ENCODE measurements around the gene PYDC2. TPM values are rescaled to one million over a fixed set of nuclear protein-coding genes. Genes with fewer than 3 reads are reported as not detected.

PYDC2 gene
- polyA plus RNA-seq, 1 of the 3 experiments (the other 2 are of a cell fraction) = not detected

- H3K9ac ChIP-seq = no peak overlapping the region
- no peaks in the 10 kb centered on the region for H3K4me1 ChIP-seq (ENCODE audit: control insufficient read depth in 1 of 2, insufficient read depth in 2 of 2, low read depth in 1 of 2, low read length in 1 of 2)
- H3K4me3 ChIP-seq (ENCODE audit: low read depth in 2 of 2, low read length in 1 of 2) = no peak overlapping the region
- no peaks in the 10 kb centered on the region for H3K9me3 ChIP-seq
- no peaks in the 10 kb centered on the region for H3K79me2 ChIP-seq (ENCODE audit: insufficient read depth)
- CTCF ChIA-PET = interaction anchor here (0.6 kb wide), 1 partner anchor 49 kb away, joined by 3 read pairs; no protein-coding TSS in a partner anchor
- 49% methylated on average over 4 of the region's 4 CpGs for WGBS (ENCODE audit: low lambda C conversion rate)
- POLR2A ChIA-PET = no interaction called here
- TF ChIP-seq POLR2AphosphoS5 (IDR thresholded peaks at IDR 0.05; ENCODE audit: low read depth, low read length) (no peak), NFIC (IDR thresholded peaks at IDR 0.05; ENCODE audit: borderline replicate concordance) (no peak), GATA2 (CRISPR knock-in tag; IDR thresholded peaks at IDR 0.05) (no peak)
- TF ChIP-seq, protein P1, sequence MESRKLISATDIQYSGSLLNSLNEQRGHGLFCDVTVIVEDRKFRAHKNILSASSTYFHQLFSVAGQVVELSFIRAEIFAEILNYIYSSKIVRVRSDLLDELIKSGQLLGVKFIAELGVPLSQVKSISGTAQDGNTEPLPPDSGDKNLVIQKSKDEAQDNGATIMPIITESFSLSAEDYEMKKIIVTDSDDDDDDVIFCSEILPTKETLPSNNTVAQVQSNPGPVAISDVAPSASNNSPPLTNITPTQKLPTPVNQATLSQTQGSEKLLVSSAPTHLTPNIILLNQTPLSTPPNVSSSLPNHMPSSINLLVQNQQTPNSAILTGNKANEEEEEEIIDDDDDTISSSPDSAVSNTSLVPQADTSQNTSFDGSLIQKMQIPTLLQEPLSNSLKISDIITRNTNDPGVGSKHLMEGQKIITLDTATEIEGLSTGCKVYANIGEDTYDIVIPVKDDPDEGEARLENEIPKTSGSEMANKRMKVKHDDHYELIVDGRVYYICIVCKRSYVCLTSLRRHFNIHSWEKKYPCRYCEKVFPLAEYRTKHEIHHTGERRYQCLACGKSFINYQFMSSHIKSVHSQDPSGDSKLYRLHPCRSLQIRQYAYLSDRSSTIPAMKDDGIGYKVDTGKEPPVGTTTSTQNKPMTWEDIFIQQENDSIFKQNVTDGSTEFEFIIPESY (IDR thresholded peaks at IDR 0.05; ENCODE audit: borderline replicate concordance, low read depth) = no peak
- H3F3A ChIP-seq (replicated peaks; ENCODE audit: insufficient read depth) = no peaks in the 10 kb centered on the region
- H3K27me3 ChIP-seq (ENCODE audit: insufficient read depth) = no peaks in the 10 kb centered on the region
- H3K36me3 ChIP-seq (replicated peaks in 1 of 2; ENCODE audit: control insufficient read depth in 1 of 2, insufficient read depth in 2 of 2, low read length in 1 of 2) = peaks cover 0 to 6% of the 10 kb centered on the region in 2 experiments
- no peak overlapping the region for H3K4me2 ChIP-seq
- no peak overlapping the region for H3K27ac ChIP-seq (ENCODE audit: low read depth in 2 of 2, low read length in 1 of 2)
- H4K20me1 ChIP-seq (ENCODE audit: insufficient read depth) = no peaks in the 10 kb centered on the region
- H3K9me2 ChIP-seq = no peaks in the 10 kb centered on the region
- H2AFZ ChIP-seq (ENCODE audit: low read depth) = no peak overlapping the region
- no peak for DNase-seq
Measured at GRCh38 chr3:191440532-191440931, 20.4 kb upstream of the PYDC2 start.

DNA sequence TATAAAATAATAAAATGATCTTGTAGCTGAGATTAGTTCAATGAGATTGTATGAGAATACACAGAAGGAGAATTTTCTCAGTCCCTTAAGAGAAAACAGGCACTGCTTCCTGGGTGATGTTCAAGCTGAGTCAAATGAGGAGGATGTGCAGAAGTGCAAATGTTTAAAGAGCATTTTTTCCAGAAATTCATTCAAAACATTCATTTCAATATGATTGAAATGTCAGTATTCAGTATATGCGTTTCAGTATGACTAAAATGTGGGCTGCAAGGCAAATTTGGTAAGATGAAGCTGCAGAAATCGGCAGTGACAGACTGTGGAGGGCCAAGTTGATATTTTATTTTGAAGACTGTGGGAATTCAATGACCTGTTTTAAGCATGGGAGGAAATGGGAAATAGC is 19.3 kb upstream of the PYDC2 start:
- WGBS (ENCODE audit: low lambda C conversion rate) = 34% methylated on average over 2 of the region's 2 CpGs
- H3K27ac ChIP-seq (ENCODE audit: low read depth in 2 of 2, low read length in 1 of 2) = no peak overlapping the region
- H3K9me2 ChIP-seq = no peaks in the 10 kb centered on the region
- H2AFZ ChIP-seq (ENCODE audit: low read depth) = no peak overlapping the region
- no peak overlapping the region for H3K4me2 ChIP-seq
- no peaks in the 10 kb centered on the region for H3K9me3 ChIP-seq
- no peaks in the 10 kb centered on the region for H3F3A ChIP-seq (replicated peaks; ENCODE audit: insufficient read depth)
- ChIA-PET POLR2A (no interaction called here), CTCF (no interaction called here)
- no peaks in the 10 kb centered on the region for H3K79me2 ChIP-seq (ENCODE audit: insufficient read depth)
- no peak for TF ChIP-seq NFIC (IDR thresholded peaks at IDR 0.05; ENCODE audit: borderline replicate concordance)
- TF ChIP-seq ELF1 (IDR thresholded peaks at IDR 0.05) = no peak
- no peak for TF ChIP-seq MXI1 (IDR thresholded peaks at IDR 0.05; ENCODE audit: low read depth, low read length)
- TF ChIP-seq MEF2A (IDR thresholded peaks at IDR 0.05; ENCODE audit: borderline replicate concordance, low read depth) = no peak
- TF ChIP-seq TEAD4 (IDR thresholded peaks at IDR 0.05; ENCODE audit: borderline replicate concordance, insufficient read depth) = no peak
- TF ChIP-seq USF2 (IDR thresholded peaks at IDR 0.05; ENCODE audit: borderline replicate concordance, low read depth, low read length) = no peak
- TF ChIP-seq, protein P2, sequence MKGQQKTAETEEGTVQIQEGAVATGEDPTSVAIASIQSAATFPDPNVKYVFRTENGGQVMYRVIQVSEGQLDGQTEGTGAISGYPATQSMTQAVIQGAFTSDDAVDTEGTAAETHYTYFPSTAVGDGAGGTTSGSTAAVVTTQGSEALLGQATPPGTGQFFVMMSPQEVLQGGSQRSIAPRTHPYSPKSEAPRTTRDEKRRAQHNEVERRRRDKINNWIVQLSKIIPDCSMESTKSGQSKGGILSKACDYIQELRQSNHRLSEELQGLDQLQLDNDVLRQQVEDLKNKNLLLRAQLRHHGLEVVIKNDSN (IDR thresholded peaks at IDR 0.05; ENCODE audit: borderline replicate concordance, low read depth) = no peak
- no peak for TF ChIP-seq RXRA (IDR thresholded peaks at IDR 0.05; ENCODE audit: borderline replicate concordance, low read depth)
- TF ChIP-seq, protein P3, sequence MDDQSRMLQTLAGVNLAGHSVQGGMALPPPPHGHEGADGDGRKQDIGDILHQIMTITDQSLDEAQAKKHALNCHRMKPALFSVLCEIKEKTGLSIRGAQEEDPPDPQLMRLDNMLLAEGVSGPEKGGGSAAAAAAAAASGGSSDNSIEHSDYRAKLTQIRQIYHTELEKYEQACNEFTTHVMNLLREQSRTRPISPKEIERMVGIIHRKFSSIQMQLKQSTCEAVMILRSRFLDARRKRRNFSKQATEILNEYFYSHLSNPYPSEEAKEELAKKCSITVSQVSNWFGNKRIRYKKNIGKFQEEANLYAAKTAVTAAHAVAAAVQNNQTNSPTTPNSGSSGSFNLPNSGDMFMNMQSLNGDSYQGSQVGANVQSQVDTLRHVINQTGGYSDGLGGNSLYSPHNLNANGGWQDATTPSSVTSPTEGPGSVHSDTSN (IDR thresholded peaks at IDR 0.05) = no peak
- TF ChIP-seq CTCF (IDR thresholded peaks at IDR 0.05) = no peak
- H3K4me3 ChIP-seq (ENCODE audit: low read depth in 2 of 2, low read length in 1 of 2) = no peak overlapping the region
- no peaks in the 10 kb centered on the region for H3K27me3 ChIP-seq (ENCODE audit: insufficient read depth)
- H3K4me1 ChIP-seq (ENCODE audit: control insufficient read depth in 1 of 2, insufficient read depth in 2 of 2, low read depth in 1 of 2, low read length in 1 of 2) = no peaks in the 10 kb centered on the region
- DNase-seq = no peak
- no peak overlapping the region for H3K9ac ChIP-seq
- H4K20me1 ChIP-seq (ENCODE audit: insufficient read depth) = no peaks in the 10 kb centered on the region
- peaks cover 0 to 6% of the 10 kb centered on the region in 2 experiments for H3K36me3 ChIP-seq (replicated peaks in 1 of 2; ENCODE audit: control insufficient read depth in 1 of 2, insufficient read depth in 2 of 2, low read length in 1 of 2)
